CD14-positive monocyte (primary cell): Measurements from ENCODE around the gene OR9Q1. TPM values are rescaled to one million over a fixed set of nuclear protein-coding genes. Genes with fewer than 3 reads are reported as not detected.

ENCODE experiments used
- DNase-seq, 3 donors: peaks; one replicate each; pipeline ENCODE4 v3.0.0-alpha.2; 2011 to 2022
- H2AFZ ChIP-seq: 2 replicates; pipeline ENCODE4 v1.6.0; 2012; ENCODE audit warnings: mild to moderate bottlenecking, low read depth, low read length, inconsistent platforms; ENCODE audit not compliant: insufficient read depth, poor library complexity, severe bottlenecking
- H3K27ac ChIP-seq, 2 donors: 1 replicate in 1 of 2; 2 replicates in 1 of 2; pipeline ENCODE4 v1.5.1; 2012 to 2013; ENCODE audit warnings: low read length in 2 of 2, control low read depth in 1 of 2, inconsistent platforms in 1 of 2, low read depth in 1 of 2, mild to moderate bottlenecking in 1 of 2
- H3K27me3 ChIP-seq, 2 donors: one replicate each; pipeline versions ENCODE4 v1.6.0 to v1.6.1; 2011 to 2013; ENCODE audit warnings: low read length in 2 of 2; ENCODE audit not compliant: control insufficient read depth in 2 of 2, insufficient read depth in 2 of 2
- H3K36me3 ChIP-seq, 2 donors: replicated peaks in 1 of 2; 1 replicate in 1 of 2; 2 replicates in 1 of 2; pipeline versions ENCODE4 v1.5.1 to v1.6.1; 2012 to 2013; ENCODE audit warnings: low read length in 2 of 2, control low read depth in 1 of 2, inconsistent platforms in 1 of 2, mild to moderate bottlenecking in 1 of 2; ENCODE audit not compliant: insufficient read depth in 2 of 2, control insufficient read depth in 1 of 2
- H3K4me1 ChIP-seq, 2 donors: 1 replicate in 1 of 2; 2 replicates in 1 of 2; pipeline versions ENCODE4 v1.5.1 to v1.6.1; 2012 to 2013; ENCODE audit warnings: low read length in 2 of 2, control low read depth in 1 of 2, inconsistent platforms in 1 of 2, mild to moderate bottlenecking in 1 of 2, moderate library complexity in 1 of 2; ENCODE audit not compliant: insufficient read depth in 2 of 2, control insufficient read depth in 1 of 2
- H3K4me2 ChIP-seq: replicated peaks from 2 replicates; pipeline ENCODE3; 2012; ENCODE audit warnings: low read length, moderate library complexity, mild to moderate bottlenecking; ENCODE audit not compliant: poor library complexity, severe bottlenecking; ENCODE audit errors: extremely low read depth
- H3K4me3 ChIP-seq, 3 experiments: fragments of 200-600 bp in 1 of 3; sonication (generic) in 1 of 3; replicated peaks in 1 of 3; 1 replicate in 2 of 3; 2 replicates in 1 of 3; pipeline ENCODE4 v1.5.1; 2011 to 2013; ENCODE audit warnings: low read length in 3 of 3, mild to moderate bottlenecking in 3 of 3, control low read depth in 2 of 3, low read depth in 2 of 3, inconsistent platforms in 1 of 3, moderate library complexity in 1 of 3
- H3K79me2 ChIP-seq: 2 replicates; pipeline ENCODE4 v1.6.0; 2012; ENCODE audit warnings: mild to moderate bottlenecking, control low read depth, inconsistent platforms, low read length, moderate library complexity; ENCODE audit not compliant: insufficient read depth
- H3K9ac ChIP-seq: 2 replicates; pipeline ENCODE4 v1.6.0; 2017; ENCODE audit warnings: low read length, mild to moderate bottlenecking; ENCODE audit not compliant: insufficient read depth, poor library complexity, severe bottlenecking
- H3K9me3 ChIP-seq, 2 donors: replicated peaks in 1 of 2; 1 replicate in 1 of 2; 2 replicates in 1 of 2; pipeline versions ENCODE4 v1.5.1 to v1.6.1; 2012 to 2013; ENCODE audit warnings: low read length in 2 of 2, control low read depth in 1 of 2; ENCODE audit not compliant: control insufficient read depth in 1 of 2, insufficient read depth in 1 of 2
- H4K20me1 ChIP-seq: 2 replicates; pipeline ENCODE4 v1.6.0; 2012; ENCODE audit warnings: mild to moderate bottlenecking, low read length, control low read depth, moderate library complexity; ENCODE audit not compliant: insufficient read depth
- H3K27ac Mint-ChIP-seq, 7 donors: one replicate each; pipeline ENCODE4 v1.8.0; 2020; ENCODE audit warnings: mild to moderate bottlenecking in 7 of 7, mixed read lengths in 7 of 7, moderate library complexity in 6 of 7, inconsistent platforms in 2 of 7
- H3K27me3 Mint-ChIP-seq, 3 donors: one replicate each; pipeline ENCODE4 v1.8.0; 2021 to 2022; ENCODE audit warnings: low read depth in 3 of 3, mild to moderate bottlenecking in 3 of 3, mixed read lengths in 3 of 3, moderate library complexity in 3 of 3, inconsistent platforms in 1 of 3
- H3K36me3 Mint-ChIP-seq, 2 donors: one replicate each; pipeline ENCODE4 v1.8.0; 2020; ENCODE audit warnings: mixed read lengths in 2 of 2, inconsistent platforms in 1 of 2, mild to moderate bottlenecking in 1 of 2
- H3K4me1 Mint-ChIP-seq: one replicate; pipeline ENCODE4 v1.8.0; 2020; ENCODE audit warnings: mild to moderate bottlenecking, mixed read lengths
- H3K4me3 Mint-ChIP-seq, 2 donors: one replicate each; pipeline ENCODE4 v1.8.0; 2020; ENCODE audit warnings: mild to moderate bottlenecking in 2 of 2, mixed read lengths in 2 of 2, moderate library complexity in 1 of 2
- H3K9me3 Mint-ChIP-seq, 7 donors: one replicate each; pipeline ENCODE4 v1.8.0; 2020 to 2022; ENCODE audit warnings: mixed read lengths in 7 of 7, mild to moderate bottlenecking in 6 of 7, moderate library complexity in 6 of 7, inconsistent platforms in 2 of 7
- WGBS: methylation state at CpG from one replicate; pipeline ENCODE4 v1.1.5; 2013; ENCODE audit warnings: missing lambda C conversion rate; ENCODE audit not compliant: insufficient coverage; 5-methylcytosine and 5-hydroxymethylcytosine counted together
- intact Hi-C, 2 donors: fragments of 100-400 bp; cut with micrococcal nuclease; formaldehyde crosslinking; loops; one replicate each; pipeline versions ENCODE4 v1.15.0 to v1.15.1; 2023
- polyA plus RNA-seq, 3 donors: library from polyadenylated mRNA; depleted of rRNA in 1 of 3; unstranded in 2 of 3; stranded (reverse) in 1 of 3; fragments of 300-500 nt in 2 of 3; fragments of >200 nt in 1 of 3; fragmentation: Illumina TruSeq in 2 of 3; gene quantifications; 1 replicate in 2 of 3; 2 replicates in 1 of 3; pipeline ENCODE4 v1.2.3, GENCODE V29; 2012 to 2021
- TF ChIP-seq, protein P1 (sequence below): fragments of 200-600 bp; IDR thresholded peaks from one replicate; pipeline ENCODE4 v1.8.0; 2022; ENCODE audit warnings: antibody characterized with exemption, mild to moderate bottlenecking

OR9Q1 gene
- polyA plus RNA-seq, 3 donors = not detected

DNA sequence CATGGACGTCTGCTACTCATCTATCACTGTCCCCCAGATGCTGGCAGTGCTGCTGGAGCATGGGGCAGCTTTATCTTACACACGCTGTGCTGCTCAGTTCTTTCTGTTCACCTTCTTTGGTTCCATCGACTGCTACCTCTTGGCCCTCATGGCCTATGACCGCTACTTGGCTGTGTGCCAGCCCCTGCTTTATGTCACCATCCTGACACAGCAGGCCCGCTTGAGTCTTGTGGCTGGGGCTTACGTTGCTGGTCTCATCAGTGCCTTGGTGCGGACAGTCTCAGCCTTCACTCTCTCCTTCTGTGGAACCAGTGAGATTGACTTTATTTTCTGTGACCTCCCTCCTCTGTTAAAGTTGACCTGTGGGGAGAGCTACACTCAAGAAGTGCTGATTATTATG lies 156.0 kb downstream of the OR9Q1 start:
- TF ChIP-seq, protein P1, sequence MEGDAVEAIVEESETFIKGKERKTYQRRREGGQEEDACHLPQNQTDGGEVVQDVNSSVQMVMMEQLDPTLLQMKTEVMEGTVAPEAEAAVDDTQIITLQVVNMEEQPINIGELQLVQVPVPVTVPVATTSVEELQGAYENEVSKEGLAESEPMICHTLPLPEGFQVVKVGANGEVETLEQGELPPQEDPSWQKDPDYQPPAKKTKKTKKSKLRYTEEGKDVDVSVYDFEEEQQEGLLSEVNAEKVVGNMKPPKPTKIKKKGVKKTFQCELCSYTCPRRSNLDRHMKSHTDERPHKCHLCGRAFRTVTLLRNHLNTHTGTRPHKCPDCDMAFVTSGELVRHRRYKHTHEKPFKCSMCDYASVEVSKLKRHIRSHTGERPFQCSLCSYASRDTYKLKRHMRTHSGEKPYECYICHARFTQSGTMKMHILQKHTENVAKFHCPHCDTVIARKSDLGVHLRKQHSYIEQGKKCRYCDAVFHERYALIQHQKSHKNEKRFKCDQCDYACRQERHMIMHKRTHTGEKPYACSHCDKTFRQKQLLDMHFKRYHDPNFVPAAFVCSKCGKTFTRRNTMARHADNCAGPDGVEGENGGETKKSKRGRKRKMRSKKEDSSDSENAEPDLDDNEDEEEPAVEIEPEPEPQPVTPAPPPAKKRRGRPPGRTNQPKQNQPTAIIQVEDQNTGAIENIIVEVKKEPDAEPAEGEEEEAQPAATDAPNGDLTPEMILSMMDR = no peak
- H3K9ac ChIP-seq = no peak overlapping the region
- Mint-ChIP-seq H3K4me1 (no peaks in the 10 kb centered on the region), H3K4me3 (no peak overlapping the region), H3K36me3 (no peaks in the 10 kb centered on the region), H3K9me3 (peaks cover 0 to 8% (median 2%) of the 10 kb centered on the region in 7 donors), H3K27me3 (peaks cover 0 to 2% (median 1%) of the 10 kb centered on the region in 3 donors), H3K27ac (no peak overlapping the region)
- H3K9me3 ChIP-seq = no peaks in the 10 kb centered on the region
- 94% methylated on average over 4 of the region's 7 CpGs for WGBS
- intact Hi-C loops = no loop called here
- no peaks in the 10 kb centered on the region for H4K20me1 ChIP-seq
- H3K4me3 ChIP-seq = no peak overlapping the region
- H3K4me2 ChIP-seq = no peak overlapping the region
- DNase-seq = no peak
- no peaks in the 10 kb centered on the region for H3K36me3 ChIP-seq
- H3K4me1 ChIP-seq = no peaks in the 10 kb centered on the region
- no peak overlapping the region for H3K27ac ChIP-seq
- H3K79me2 ChIP-seq = no peaks in the 10 kb centered on the region
- no peak overlapping the region for H2AFZ ChIP-seq
- H3K27me3 ChIP-seq = no peaks in the 10 kb centered on the region

DNA sequence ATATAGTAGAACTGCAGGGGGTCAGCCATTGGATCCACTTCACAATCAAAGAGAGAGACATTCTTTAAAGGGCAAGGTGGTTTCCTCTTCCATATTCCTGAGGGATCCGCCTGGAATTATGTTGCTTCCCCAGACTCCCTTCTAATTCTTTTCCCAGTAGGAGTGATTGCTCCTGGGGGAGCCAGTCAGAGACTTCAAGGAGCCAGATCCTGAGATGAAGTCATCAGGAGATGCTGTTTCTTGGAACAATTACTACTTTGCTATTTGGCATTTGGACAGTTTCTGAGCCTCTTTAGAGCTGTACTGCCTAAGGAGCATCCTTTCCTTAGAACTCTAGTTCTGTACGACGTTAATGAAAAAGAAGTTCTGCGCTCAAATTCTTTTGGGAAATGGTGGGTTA lies 163.3 kb downstream of the OR9Q1 start:
- WGBS = no CpG with 5 or more reads among the region's 4 CpGs
- H3K36me3 ChIP-seq = no peaks in the 10 kb centered on the region

More for the DNA sequence above, 163.3 kb downstream of the OR9Q1 start:
- DNase-seq = no peak
- H3K4me3 Mint-ChIP-seq = no peak overlapping the region
- Histone ChIP-seq H3K4me1 (no peaks in the 10 kb centered on the region), H3K9me3 (no peaks in the 10 kb centered on the region), H3K27ac (no peak overlapping the region), H2AFZ (no peak overlapping the region), H3K9ac (no peak overlapping the region), H3K4me3 (no peak overlapping the region), H3K27me3 (no peaks in the 10 kb centered on the region), H3K4me2 (no peak overlapping the region), H4K20me1 (no peaks in the 10 kb centered on the region), H3K79me2 (no peaks in the 10 kb centered on the region)
- H3K4me1 Mint-ChIP-seq = no peaks in the 10 kb centered on the region
- peaks cover 0 to 4% (median 0%) of the 10 kb centered on the region in 7 donors for H3K9me3 Mint-ChIP-seq
- H3K36me3 Mint-ChIP-seq = no peaks in the 10 kb centered on the region
- H3K27me3 Mint-ChIP-seq = peaks cover 1 to 5% (median 3%) of the 10 kb centered on the region in 3 donors
- intact Hi-C loops = no loop called here
- no peak overlapping the region for H3K27ac Mint-ChIP-seq
- TF ChIP-seq, protein P1 = no peak
